Calu3 (cell line): Measurements from ENCODE around the gene KANSL3. TPM values are rescaled to one million over a fixed set of nuclear protein-coding genes. Genes with fewer than 3 reads are reported as not detected.

Source experiments
- BruUV-seq: library from RNA; stranded (reverse); fragments of 400-500 nt; replicated peaks from 2 replicates; lab custom pipeline; 2021; lab: Mats Ljungman, UMichigan
- CTCF ChIA-PET: fragments of 300-600 bp; sonication (Branson Sonifier 250); formaldehyde crosslinking; loops from one replicate; lab custom pipeline; 2022; ENCODE audit warnings: antibody characterized with exemption; lab: Charles Lee
- DNase-seq: peaks from one replicate; pipeline ENCODE4 v3.0.0; 2022
- H3K27ac Mint-ChIP-seq: one replicate; pipeline ENCODE4 v1.8.0; 2022; ENCODE audit warnings: mixed read lengths; ENCODE audit not compliant: unreplicated experiment
- H3K27me3 Mint-ChIP-seq: one replicate; pipeline ENCODE4 v1.8.0; 2022; ENCODE audit warnings: mixed read lengths; ENCODE audit not compliant: unreplicated experiment
- H3K36me3 Mint-ChIP-seq: one replicate; pipeline ENCODE4 v1.8.0; 2022; ENCODE audit warnings: mild to moderate bottlenecking, moderate library complexity, mixed read lengths; ENCODE audit not compliant: insufficient read depth, unreplicated experiment
- H3K4me1 Mint-ChIP-seq: one replicate; pipeline ENCODE4 v1.8.0; 2022; ENCODE audit warnings: mild to moderate bottlenecking, low read depth, mixed read lengths; ENCODE audit not compliant: unreplicated experiment
- H3K4me3 Mint-ChIP-seq: one replicate; pipeline ENCODE4 v1.8.0; 2022; ENCODE audit warnings: mild to moderate bottlenecking, low read depth, moderate library complexity, mixed read lengths; ENCODE audit not compliant: unreplicated experiment
- H3K9me3 Mint-ChIP-seq: one replicate; pipeline ENCODE4 v1.8.0; 2022; ENCODE audit warnings: low read depth, mixed read lengths; ENCODE audit not compliant: unreplicated experiment
- intact Hi-C: fragments of 100-400 bp; cut with micrococcal nuclease; formaldehyde crosslinking; loops from one replicate; pipeline ENCODE4 v1.10.0; 2022; ENCODE audit not compliant: unreplicated experiment
- total RNA-seq: library from RNA; stranded (reverse); gene quantifications from 2 replicates; pipeline ENCODE4 v1.2.3, GENCODE V29; 2022
- TF ChIP-seq, protein P1 (sequence below): fragments of 200-600 bp; IDR thresholded peaks from one replicate; pipeline ENCODE4 v1.8.0; 2022; ENCODE audit warnings: antibody characterized with exemption; ENCODE audit not compliant: unreplicated experiment

KANSL3 gene
- total RNA-seq, 1 experiment from 2014 or later: 39.6 TPM

DNA sequence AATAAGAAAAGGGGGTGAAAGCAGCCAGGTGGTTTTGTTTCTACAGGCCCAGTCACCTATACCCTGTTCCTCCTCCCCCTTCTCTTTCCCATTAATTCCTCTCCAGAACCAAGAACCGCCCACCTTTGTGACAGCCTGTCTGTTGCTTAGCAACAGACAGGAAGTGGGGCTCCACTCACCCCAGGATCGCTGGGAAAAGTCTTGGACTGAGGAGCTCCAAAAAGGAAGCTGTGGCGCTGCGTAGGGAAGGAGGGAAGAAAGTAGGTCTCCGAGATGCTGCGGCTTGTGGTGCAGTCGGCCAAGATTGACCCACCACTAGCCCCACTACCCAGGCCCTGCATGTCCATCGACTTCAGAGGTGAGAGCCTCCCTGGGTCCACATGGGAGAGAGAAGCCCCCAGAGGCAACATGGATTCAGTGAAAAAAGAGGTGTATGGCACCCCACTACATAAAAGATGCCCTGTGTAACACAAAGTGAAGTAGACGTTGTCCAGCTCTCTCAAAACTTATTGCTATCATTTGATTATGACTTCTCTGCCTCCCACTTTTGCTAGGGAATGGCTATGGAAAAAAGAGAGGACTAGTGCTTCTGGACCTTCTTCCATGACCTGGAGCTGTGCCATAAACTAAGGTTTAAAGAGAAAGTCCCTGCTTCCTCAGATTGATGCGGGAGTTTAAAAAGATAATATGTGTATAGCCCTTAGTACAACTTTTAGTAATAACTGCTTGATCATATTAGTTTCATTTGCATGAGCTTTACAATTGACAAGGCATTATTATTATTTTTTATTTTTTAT lies 4.7 kb upstream of the KANSL3 start, which contains the start of gene FER1L5:
Gene FER1L5, plus strand, starts transcription at position 201 of the 797 bp plus-strand sequence. Its CDS starts 73 bp downstream, at position 274.
- Mint-ChIP-seq H3K4me1 (no peaks in the 10 kb centered on the region), H3K36me3 (peaks cover 12% of the 10 kb centered on the region), H3K4me3 (no peak within 1 kb of the TSS), H3K27ac (no peak within 1 kb of the TSS), H3K9me3 (no peaks in the 10 kb centered on the region), H3K27me3 (peaks cover 2% of the 10 kb centered on the region)
- TF ChIP-seq, protein P1, sequence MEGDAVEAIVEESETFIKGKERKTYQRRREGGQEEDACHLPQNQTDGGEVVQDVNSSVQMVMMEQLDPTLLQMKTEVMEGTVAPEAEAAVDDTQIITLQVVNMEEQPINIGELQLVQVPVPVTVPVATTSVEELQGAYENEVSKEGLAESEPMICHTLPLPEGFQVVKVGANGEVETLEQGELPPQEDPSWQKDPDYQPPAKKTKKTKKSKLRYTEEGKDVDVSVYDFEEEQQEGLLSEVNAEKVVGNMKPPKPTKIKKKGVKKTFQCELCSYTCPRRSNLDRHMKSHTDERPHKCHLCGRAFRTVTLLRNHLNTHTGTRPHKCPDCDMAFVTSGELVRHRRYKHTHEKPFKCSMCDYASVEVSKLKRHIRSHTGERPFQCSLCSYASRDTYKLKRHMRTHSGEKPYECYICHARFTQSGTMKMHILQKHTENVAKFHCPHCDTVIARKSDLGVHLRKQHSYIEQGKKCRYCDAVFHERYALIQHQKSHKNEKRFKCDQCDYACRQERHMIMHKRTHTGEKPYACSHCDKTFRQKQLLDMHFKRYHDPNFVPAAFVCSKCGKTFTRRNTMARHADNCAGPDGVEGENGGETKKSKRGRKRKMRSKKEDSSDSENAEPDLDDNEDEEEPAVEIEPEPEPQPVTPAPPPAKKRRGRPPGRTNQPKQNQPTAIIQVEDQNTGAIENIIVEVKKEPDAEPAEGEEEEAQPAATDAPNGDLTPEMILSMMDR: no peak
- CTCF ChIA-PET: no interaction called here
- no peak for DNase-seq
- intact Hi-C loops: no loop called here
- no TSS peak for BruUV-seq

DNA sequence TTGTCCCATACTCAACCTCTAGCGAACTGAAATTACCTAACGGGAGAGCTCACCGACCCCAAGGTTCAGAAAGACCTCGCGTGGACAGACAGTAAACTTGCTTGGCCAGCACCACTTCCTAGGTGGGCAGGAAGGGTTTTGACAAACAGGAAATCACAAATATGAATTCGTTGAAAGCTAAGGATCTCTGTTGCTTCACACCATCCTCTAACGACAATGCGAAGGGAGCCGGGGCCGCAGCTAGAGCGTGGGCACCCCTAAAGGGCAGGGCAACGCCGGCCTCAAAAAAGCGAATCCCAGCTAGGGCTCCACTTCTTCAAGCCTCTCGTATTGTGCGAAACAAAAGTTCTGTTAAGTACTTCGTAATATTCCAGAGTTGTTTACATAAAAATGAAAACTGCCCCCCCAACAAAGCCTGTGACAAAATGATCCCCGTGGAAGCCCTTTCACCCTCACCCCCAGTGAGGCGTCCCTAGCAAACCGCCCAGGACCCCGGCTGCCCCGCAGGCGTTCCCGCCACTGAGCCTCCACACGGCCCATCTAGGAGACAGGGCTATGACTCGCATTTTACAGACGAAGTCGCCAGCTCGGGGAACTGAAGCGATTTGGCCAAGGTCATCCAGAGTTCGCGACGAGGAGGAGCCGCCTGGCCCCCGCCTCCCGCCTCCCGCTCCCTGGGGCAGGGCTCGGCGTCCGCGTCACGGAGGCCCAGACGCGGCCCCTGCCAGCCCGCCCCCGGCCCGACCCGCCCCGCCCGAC lies 548 bp downstream of the KANSL3 start:
- TF ChIP-seq, protein P1: no peak
- Mint-ChIP-seq H3K27me3 (no peaks in the 10 kb centered on the region), H3K4me1 (peaks cover 19% of the 10 kb centered on the region), H3K36me3 (peaks cover 42% of the 10 kb centered on the region), H3K4me3 (peak overlapping the region; percentile 79), H3K27ac (peak overlapping the region; percentile 60), H3K9me3 (no peaks in the 10 kb centered on the region)
- intact Hi-C loops: loop anchor here (5.0 kb wide), 2 partner anchors 125 to 180 kb away; partner anchors contain the start of genes CNNM3 and CNNM4
- no TSS peak for BruUV-seq
- DNase-seq: peak; percentile 89
- CTCF ChIA-PET: interaction anchor here (0.7 to 2.4 kb wide), 7 partner anchors 28 to 273 kb away, joined by 3 to 7 read pairs (median 3); no protein-coding TSS in a partner anchor

DNA sequence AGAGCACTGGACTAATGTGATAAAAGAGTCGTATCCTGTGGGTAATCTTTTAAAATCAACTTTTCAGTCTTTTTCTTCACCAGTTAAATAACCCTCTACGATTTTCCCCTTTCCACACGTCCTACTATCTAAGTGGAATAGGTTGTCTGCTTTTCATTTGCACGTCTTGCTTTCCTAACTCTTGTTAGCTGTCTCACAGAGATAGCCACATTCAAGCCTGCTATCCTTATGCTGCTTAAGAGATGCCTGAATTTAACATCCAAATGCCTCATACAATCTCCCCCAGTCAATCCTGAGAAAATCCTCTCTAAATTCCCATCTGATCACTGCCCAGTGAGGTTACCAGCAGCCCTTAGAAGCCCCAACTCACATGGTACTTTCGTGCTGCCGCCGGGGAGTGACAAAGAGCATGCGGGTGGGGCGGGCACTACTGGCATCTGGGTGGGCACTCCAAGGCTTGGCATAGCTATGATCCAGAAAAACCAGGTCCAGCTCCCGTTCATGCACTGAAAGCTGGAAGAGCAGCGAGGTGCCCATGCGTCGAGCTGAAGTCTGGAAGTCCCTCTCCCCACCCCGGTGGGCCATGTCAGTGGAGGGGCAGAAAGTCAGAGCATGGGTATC lies 1.5 kb downstream of the KANSL3 start:
- Mint-ChIP-seq H3K36me3 (peaks cover 42% of the 10 kb centered on the region), H3K9me3 (no peaks in the 10 kb centered on the region), H3K27me3 (no peaks in the 10 kb centered on the region), H3K4me1 (peaks cover 19% of the 10 kb centered on the region), H3K27ac (peak overlapping the region; percentile 60), H3K4me3 (peak overlapping the region; percentile 79)
- intact Hi-C loops: loop anchor here (5.0 kb wide), 2 partner anchors 126 to 181 kb away; partner anchors contain the start of genes CNNM3 and CNNM4
- CTCF ChIA-PET: interaction anchor here (0.8 to 2.4 kb wide), 2 partner anchors 28 to 127 kb away, joined by 4 to 7 read pairs; no protein-coding TSS in a partner anchor
- no TSS peak for BruUV-seq
- TF ChIP-seq, protein P1: no peak
- DNase-seq: peak; percentile 8

DNA sequence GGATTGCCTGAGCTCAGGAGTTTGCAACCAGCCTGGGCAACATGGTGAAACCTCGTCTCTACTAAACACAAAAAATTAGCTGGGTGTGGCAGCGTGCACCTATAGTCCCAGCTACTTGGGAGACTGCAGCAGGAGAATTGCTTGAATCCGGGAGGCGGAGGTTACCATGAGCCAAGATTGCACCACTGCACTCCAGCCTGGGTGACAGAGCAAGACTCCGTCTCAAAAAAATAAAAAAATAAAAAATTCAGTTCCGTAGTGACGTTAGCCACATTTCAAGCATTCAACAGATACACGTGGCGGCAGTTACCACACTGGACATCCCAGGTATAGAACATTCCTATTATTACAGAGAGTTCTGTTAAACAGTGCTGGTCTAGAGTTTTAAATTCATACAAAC lies 4.5 kb downstream of the KANSL3 start:
- H3K36me3 Mint-ChIP-seq: peaks cover 45% of the 10 kb centered on the region
- TF ChIP-seq, protein P1: no peak
- H3K9me3 Mint-ChIP-seq: no peaks in the 10 kb centered on the region
- H3K4me1 Mint-ChIP-seq: peaks cover 19% of the 10 kb centered on the region
- CTCF ChIA-PET: no interaction called here
- DNase-seq: no peak
- no TSS peak for BruUV-seq
- intact Hi-C loops: no loop called here
- no peaks in the 10 kb centered on the region for H3K27me3 Mint-ChIP-seq
- no peak overlapping the region for H3K27ac Mint-ChIP-seq
- H3K4me3 Mint-ChIP-seq: no peak overlapping the region
